Left lung (tissue), 10 donors: ENCODE results near the gene CPN2. TPM values are rescaled to one million over a fixed set of nuclear protein-coding genes. Genes with fewer than 3 reads are reported as not detected.

ENCODE experiments used
- ATAC-seq: fragments of 200-7000 bp; cut with Tn5 transposase; one replicate; pipeline ENCODE4 v1.9.1; 2020; ENCODE audit warnings: moderate library complexity
- DNase-seq, 4 donors: peaks; one replicate each; pipeline ENCODE4 v3.0.0-alpha.2; 2013 to 2020
- H3K27ac ChIP-seq, 2 donors: fragments of 200-600 bp; sonication (generic) in 1 of 2; one replicate each; pipeline versions ENCODE4 v1.5.0 to v1.8.0; 2020 to 2021
- H3K27me3 ChIP-seq, 2 donors: fragments of 200-600 bp; sonication (generic) in 1 of 2; one replicate each; pipeline versions ENCODE4 v1.5.0 to v1.8.0; 2020 to 2021
- H3K36me3 ChIP-seq, 2 donors: fragments of 200-600 bp; sonication (generic) in 1 of 2; one replicate each; pipeline versions ENCODE4 v1.5.0 to v1.8.0; 2020 to 2021
- H3K4me1 ChIP-seq, 2 donors: fragments of 200-600 bp; one replicate each; pipeline ENCODE4 v1.8.0; 2021
- H3K4me3 ChIP-seq, 2 donors: fragments of 200-600 bp; sonication (generic) in 1 of 2; one replicate each; pipeline versions ENCODE4 v1.5.0 to v1.8.0; 2020 to 2021; ENCODE audit warnings: mild to moderate bottlenecking in 1 of 2
- H3K9me3 ChIP-seq, 2 donors: fragments of 200-600 bp; sonication (generic) in 1 of 2; one replicate each; pipeline versions ENCODE4 v1.5.0 to v1.8.0; 2020 to 2021
- CTCF ChIP-seq, 2 donors: fragments of 200-600 bp; sonication (generic) in 1 of 2; IDR thresholded peaks; one replicate each; pipeline versions ENCODE4 v1.5.0 to v1.8.0; 2021; ENCODE audit warnings: antibody characterized with exemption in 2 of 2
- intact Hi-C, 2 donors: fragments of 100-400 bp; cut with DNase I; formaldehyde crosslinking; loops; one replicate each; pipeline versions ENCODE4 v1.11.2 to v1.14.2; 2022
- polyA plus RNA-seq, 6 donors: library from polyadenylated mRNA; unstranded; fragments of 120-200 nt; gene quantifications; one replicate each; pipeline ENCODE4 v1.2.1, GENCODE V29; 2013; ENCODE audit not compliant: insufficient read length in 6 of 6
- total RNA-seq, 2 donors: library from RNA; stranded (reverse); fragmentation: NEBNext Ultra II Directional; extraction: Animal tissue kit (Norgen Biotek cat#: 25700); gene quantifications; one replicate each; pipeline ENCODE4 v1.2.1, GENCODE V29; 2021
- donor health status: DM: no; HTN: yes; CAD: no.
- donor health status: DM: no; HTN: no; CAD: no.

The CPN2 gene
- total and polyA plus RNA-seq, 8 donors: not detected

- no peak for TF ChIP-seq CTCF (IDR thresholded peaks at IDR 0.05)
- no peak for ATAC-seq
These were observed 916 bp upstream of the CPN2 start for GRCh38 chr3:194351952-194352536.

GRCh38 chr3:194350726-194351071, 429 bp downstream of the CPN2 start:
- intact Hi-C loops: no loop called here
- peaks cover 0 to 6% of the 10 kb centered on the region in 2 donors for H3K27me3 ChIP-seq
- H3K4me1 ChIP-seq: no peaks in the 10 kb centered on the region
- H3K36me3 ChIP-seq: no peaks in the 10 kb centered on the region
- no peak for ATAC-seq
- no peak overlapping the region for H3K4me3 ChIP-seq
- no peaks in the 10 kb centered on the region for H3K9me3 ChIP-seq
- no peak for TF ChIP-seq CTCF (IDR thresholded peaks at IDR 0.05)
- H3K27ac ChIP-seq: no peak overlapping the region
- no peak for DNase-seq

More at GRCh38 chr3:194351952-194352536, 916 bp upstream of the CPN2 start:
- no peak overlapping the region for H3K27ac ChIP-seq
- H3K36me3 ChIP-seq: no peaks in the 10 kb centered on the region
- H3K27me3 ChIP-seq: no peaks in the 10 kb centered on the region
- H3K9me3 ChIP-seq: no peaks in the 10 kb centered on the region
- no peak for DNase-seq
- intact Hi-C loops: no loop called here
- H3K4me3 ChIP-seq: no peak overlapping the region
- no peaks in the 10 kb centered on the region for H3K4me1 ChIP-seq

- Histone ChIP-seq H3K4me1 (no peaks in the 10 kb centered on the region), H3K9me3 (no peaks in the 10 kb centered on the region), H3K4me3 (no peak overlapping the region), H3K27ac (no peak overlapping the region), H3K27me3 (peaks cover 0 to 18% of the 10 kb centered on the region in 2 donors), H3K36me3 (no peaks in the 10 kb centered on the region)
- TF ChIP-seq CTCF (IDR thresholded peaks at IDR 0.05): no peak
- intact Hi-C loops: no loop called here
- ATAC-seq (no peak), DNase-seq (no peak)
These were observed 2.8 kb downstream of the CPN2 start for GRCh38 chr3:194348354-194348753.

- Histone ChIP-seq H3K27ac (peak overlapping the region in 1 of 2 donors; percentile 47), H3K36me3 (no peaks in the 10 kb centered on the region), H3K9me3 (no peaks in the 10 kb centered on the region), H3K4me1 (no peaks in the 10 kb centered on the region), H3K27me3 (peaks cover 0 to 28% of the 10 kb centered on the region in 2 donors), H3K4me3 (no peak overlapping the region)
- ATAC-seq: peak; percentile 53
- intact Hi-C loops: no loop called here
- TF ChIP-seq CTCF (IDR thresholded peaks at IDR 0.05): no peak
- no peak for DNase-seq
These were observed 4.5 kb downstream of the CPN2 start for GRCh38 chr3:194346621-194347020.

GRCh38 chr3:194346035-194346434, 5.1 kb downstream of the CPN2 start:
- Histone ChIP-seq H3K27me3 (peaks cover 0 to 28% of the 10 kb centered on the region in 2 donors), H3K9me3 (no peaks in the 10 kb centered on the region), H3K36me3 (no peaks in the 10 kb centered on the region), H3K4me1 (no peaks in the 10 kb centered on the region), H3K27ac (no peak overlapping the region), H3K4me3 (no peak overlapping the region)
- no peak for TF ChIP-seq CTCF (IDR thresholded peaks at IDR 0.05)
- DNase-seq: no peak
- intact Hi-C loops: no loop called here
- no peak for ATAC-seq
